ENCODE results near the gene RFX2.

- TF ChIP-seq PATZ1 (CRISPR knock-in tag; IDR thresholded peaks at IDR 0.05; ENCODE audit: borderline replicate concordance) = no peak
- TF ChIP-seq ZNF565 (CRISPR knock-in tag; conservative IDR thresholded peaks at IDR 0.05; ENCODE audit: low read depth) = no peak
- no peak for TF ChIP-seq CREB5 (CRISPR knock-in tag; IDR thresholded peaks at IDR 0.05; ENCODE audit: low read depth)
- TF ChIP-seq ZFP3 (CRISPR knock-in tag; IDR thresholded peaks at IDR 0.05) = no peak
- TF ChIP-seq RARB (CRISPR knock-in tag; IDR thresholded peaks at IDR 0.05) = no peak
- no peak for TF ChIP-seq ISL1 (CRISPR knock-in tag; IDR thresholded peaks at IDR 0.05)
- no peak for TF ChIP-seq ZFP30 (CRISPR knock-in tag; IDR thresholded peaks at IDR 0.05)
- TF ChIP-seq ZC3H10 (CRISPR knock-in tag; IDR thresholded peaks at IDR 0.05) = no peak
- TF ChIP-seq TSHZ2 (CRISPR knock-in tag; IDR thresholded peaks at IDR 0.05) = no peak
- TF ChIP-seq ESRRG (CRISPR knock-in tag; IDR thresholded peaks at IDR 0.05) = no peak
These were observed 89.1 kb downstream of the RFX2 start for GRCh38 chr19:6020972-6021805.
